ENCODE measurements around the gene SGSM2. TPM values are rescaled to one million over a fixed set of nuclear protein-coding genes. Genes with fewer than 3 reads are reported as not detected.

Gene SGSM2
- total RNA-seq, 1 experiment from 2014 or later: 47.2 TPM

GRCh38 chr17:2410951-2411350 lies 73.7 kb downstream of the SGSM2 start:
- CTCF ChIA-PET: no interaction called here
- no peak for ATAC-seq
- no TSS peak for BruUV-seq (replicated peaks)

GRCh38 chr17:2412561-2413021 lies 75.3 kb downstream of the SGSM2 start:
- Histone ChIP-seq H3F3A (ENCODE audit: low read length, unreplicated experiment) (peaks cover 3% of the 10 kb centered on the region), H3K36me3 (ENCODE audit: low read depth, low read length) (peaks cover 6% of the 10 kb centered on the region; the same call in 1 of the 2 replicates), H3K9ac (ENCODE audit: low read length) (no peak overlapping the region), H4K20me1 (ENCODE audit: low read length) (no peaks in the 10 kb centered on the region), H3K27me3 (ENCODE audit: low read length) (no peaks in the 10 kb centered on the region), H3K4me2 (ENCODE audit: low read length) (no peak overlapping the region), H3K9me3 (ENCODE audit: low read length) (no peaks in the 10 kb centered on the region), H3K9me2 (replicated peaks; ENCODE audit: low read length) (no peaks in the 10 kb centered on the region), H3K27ac (ENCODE audit: low read length) (no peak overlapping the region), H2AFZ (ENCODE audit: low read length) (no peak overlapping the region), H3K79me2 (ENCODE audit: low read length) (no peaks in the 10 kb centered on the region), H3K4me3 (ENCODE audit: low read length) (no peak overlapping the region), H3K4me1 (ENCODE audit: insufficient read depth, low read length) (peaks cover 4% of the 10 kb centered on the region)
- intact Hi-C loops (cut with micrococcal nuclease): no loop called here
- no peak for TF ChIP-seq EZH2phosphoT487 (IDR thresholded peaks at IDR 0.05; ENCODE audit: borderline replicate concordance, low read length)
- no peak for TF ChIP-seq EZH2 (IDR thresholded peaks at IDR 0.05; ENCODE audit: low read length, unreplicated experiment)
- no peak; the same call in 1 of the 2 replicates for TF ChIP-seq CTCF (conservative IDR thresholded peaks at IDR 0.05; ENCODE audit: low read depth, low read length)
- ChIA-PET CTCF (interaction anchor here (1.0 kb wide), 1 partner anchor 30 kb away, joined by 7 read pairs; no protein-coding TSS in a partner anchor), POLR2A (ENCODE audit: unreplicated experiment) (no interaction called here)
- BruUV-seq (replicated peaks): no TSS peak
- no peak for DNase-seq
- peak; percentile 29 for ATAC-seq

More at GRCh38 chr17:2410951-2411350, 73.7 kb downstream of the SGSM2 start:
- peaks cover 6% of the 10 kb centered on the region; the same call in 1 of the 2 replicates for H3K36me3 ChIP-seq (ENCODE audit: low read depth, low read length)
- H2AFZ ChIP-seq (ENCODE audit: low read length): no peak overlapping the region
- no peak overlapping the region for H3K4me3 ChIP-seq (ENCODE audit: low read length)
- no peaks in the 10 kb centered on the region for H3K27me3 ChIP-seq (ENCODE audit: low read length)
- no peak for TF ChIP-seq EZH2phosphoT487 (IDR thresholded peaks at IDR 0.05; ENCODE audit: borderline replicate concordance, low read length)
- peaks cover 6% of the 10 kb centered on the region for H3F3A ChIP-seq (ENCODE audit: low read length, unreplicated experiment)
- no peak overlapping the region for H3K27ac ChIP-seq (ENCODE audit: low read length)
- DNase-seq: no peak
- intact Hi-C loops (cut with micrococcal nuclease): no loop called here
- H3K79me2 ChIP-seq (ENCODE audit: low read length): no peaks in the 10 kb centered on the region
- H4K20me1 ChIP-seq (ENCODE audit: low read length): no peaks in the 10 kb centered on the region
- H3K4me2 ChIP-seq (ENCODE audit: low read length): no peak overlapping the region
- H3K9ac ChIP-seq (ENCODE audit: low read length): no peak overlapping the region
- no peaks in the 10 kb centered on the region for H3K9me3 ChIP-seq (ENCODE audit: low read length)
- POLR2A ChIA-PET (ENCODE audit: unreplicated experiment): no interaction called here
- peaks cover 18% of the 10 kb centered on the region for H3K4me1 ChIP-seq (ENCODE audit: insufficient read depth, low read length)
- no peaks in the 10 kb centered on the region for H3K9me2 ChIP-seq (replicated peaks; ENCODE audit: low read length)

DNA sequence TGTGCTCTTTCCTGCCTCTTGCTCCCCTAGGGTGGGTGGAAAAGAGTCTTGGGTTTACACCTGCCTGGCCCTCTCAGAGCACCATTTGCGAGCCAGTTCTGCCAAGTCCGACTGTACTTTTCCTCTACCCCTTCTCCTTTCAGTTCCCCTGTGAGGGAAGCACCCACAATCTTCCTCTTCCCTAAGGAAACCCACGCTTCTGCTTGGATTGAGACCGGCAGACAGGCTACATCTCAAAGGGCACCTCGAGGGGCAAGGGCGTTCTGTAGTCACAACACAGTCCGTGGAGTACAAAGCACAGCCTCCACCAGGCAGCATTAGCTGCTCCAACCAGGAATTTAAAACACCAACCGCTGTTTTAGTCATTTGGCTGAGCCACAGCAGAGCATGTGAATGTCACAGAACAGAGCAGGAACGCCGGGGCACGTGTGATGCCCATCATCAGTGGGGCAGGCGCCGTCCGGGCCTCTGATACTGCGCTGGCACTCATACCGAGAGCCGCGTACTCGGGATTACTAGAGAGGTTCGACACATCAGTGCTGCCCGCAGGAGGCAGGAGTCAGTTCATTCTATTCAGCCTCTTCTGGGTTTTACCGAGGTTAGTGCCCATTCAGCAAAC lies 77.3 kb downstream of the SGSM2 start:
- DNase-seq: no peak
- Histone ChIP-seq H3K9me3 (ENCODE audit: low read length) (no peaks in the 10 kb centered on the region), H3K9ac (ENCODE audit: low read length) (no peak overlapping the region), H3K79me2 (ENCODE audit: low read length) (no peaks in the 10 kb centered on the region), H3K4me2 (ENCODE audit: low read length) (no peak overlapping the region), H3K9me2 (replicated peaks; ENCODE audit: low read length) (no peaks in the 10 kb centered on the region), H3K4me3 (ENCODE audit: low read length) (no peak overlapping the region), H4K20me1 (ENCODE audit: low read length) (no peaks in the 10 kb centered on the region), H3K27ac (ENCODE audit: low read length) (no peak overlapping the region), H3K36me3 (ENCODE audit: low read depth, low read length) (peaks cover 6% of the 10 kb centered on the region; the same call in 1 of the 2 replicates), H3K4me1 (ENCODE audit: insufficient read depth, low read length) (no peaks in the 10 kb centered on the region), H3K27me3 (ENCODE audit: low read length) (no peaks in the 10 kb centered on the region), H2AFZ (ENCODE audit: low read length) (no peak overlapping the region), H3F3A (ENCODE audit: low read length, unreplicated experiment) (no peaks in the 10 kb centered on the region)
- no peak for ATAC-seq
- CTCF ChIA-PET: interaction anchor here (1.8 kb wide), 2 partner anchors 31 to 32 kb away, joined by 12 to 57 read pairs; no protein-coding TSS in a partner anchor
- POLR2A ChIA-PET (ENCODE audit: unreplicated experiment): no interaction called here
- TF ChIP-seq EZH2phosphoT487 (IDR thresholded peaks at IDR 0.05; ENCODE audit: borderline replicate concordance, low read length) (no peak), CTCF (conservative IDR thresholded peaks at IDR 0.05; ENCODE audit: low read depth, low read length) (no peak), EZH2 (IDR thresholded peaks at IDR 0.05; ENCODE audit: low read length, unreplicated experiment) (no peak)
- BruUV-seq (replicated peaks): no TSS peak
- intact Hi-C loops (cut with micrococcal nuclease): no loop called here
